KMS-11 (cell line): ENCODE data around the gene RIN3.

Experiments used
- H2AFZ ChIP-seq: fragments of 200-600 bp; sonication (generic); 2 replicates; pipeline ENCODE4 v1.6.1; 2016; ENCODE audit warnings: antibody characterized with exemption, mixed run types, low read depth
- H3K27ac ChIP-seq: fragments of 200-600 bp; sonication (generic); 2 replicates; pipeline ENCODE4 v1.6.1; 2016; ENCODE audit warnings: mild to moderate bottlenecking, mixed run types
- H3K27me3 ChIP-seq: fragments of 200-600 bp; sonication (generic); 2 replicates; pipeline ENCODE4 v1.6.1; 2017; ENCODE audit warnings: mild to moderate bottlenecking, low read depth, mixed run types, moderate library complexity; ENCODE audit not compliant: insufficient read depth
- H3K36me3 ChIP-seq: fragments of 200-600 bp; sonication (generic); 2 replicates; pipeline ENCODE4 v1.6.1; 2017; ENCODE audit warnings: mild to moderate bottlenecking, mixed run types; ENCODE audit not compliant: insufficient read depth
- H3K4me1 ChIP-seq: fragments of 200-600 bp; sonication (generic); 2 replicates; pipeline ENCODE4 v1.6.1; 2016; ENCODE audit warnings: mild to moderate bottlenecking, low read depth, mixed run types; ENCODE audit not compliant: poor library complexity, severe bottlenecking
- H3K4me2 ChIP-seq: fragments of 200-600 bp; sonication (generic); 2 replicates; pipeline ENCODE4 v1.7.0; 2016; ENCODE audit warnings: mild to moderate bottlenecking, mixed run types
- H3K4me3 ChIP-seq: fragments of 200-600 bp; sonication (generic); IDR thresholded peaks from 2 replicates; pipeline ENCODE4 v1.6.1; 2017; ENCODE audit warnings: low read depth, low read length, mixed read lengths; ENCODE audit not compliant: insufficient read depth
- H3K79me2 ChIP-seq: fragments of 200-600 bp; sonication (generic); 2 replicates; pipeline ENCODE4 v1.6.1; 2016; ENCODE audit warnings: low read depth, mixed run types; ENCODE audit not compliant: insufficient read depth
- H3K9ac ChIP-seq: fragments of 200-600 bp; sonication (generic); 2 replicates; pipeline ENCODE4 v1.6.1; 2016; ENCODE audit warnings: mild to moderate bottlenecking, mixed run types
- H4K20me1 ChIP-seq: fragments of 200-600 bp; sonication (generic); 2 replicates; pipeline ENCODE4 v1.6.1; 2016; ENCODE audit warnings: mild to moderate bottlenecking, mixed run types; ENCODE audit not compliant: insufficient read depth
- TF ChIP-seq, protein P1 (sequence below): fragments of 200-600 bp; sonication (generic); conservative IDR thresholded peaks from 2 replicates; pipeline ENCODE4 v1.6.1; 2017; ENCODE audit warnings: low read depth, mild to moderate bottlenecking, antibody characterized with exemption, low read length, moderate library complexity, mixed read lengths

RIN3 gene

GRCh38 chr14:92492258-92492657 lies 21.3 kb upstream of the RIN3 start:
- Histone ChIP-seq H3K9ac (no peak overlapping the region), H3K27ac (no peak overlapping the region)
- TF ChIP-seq, protein P1, sequence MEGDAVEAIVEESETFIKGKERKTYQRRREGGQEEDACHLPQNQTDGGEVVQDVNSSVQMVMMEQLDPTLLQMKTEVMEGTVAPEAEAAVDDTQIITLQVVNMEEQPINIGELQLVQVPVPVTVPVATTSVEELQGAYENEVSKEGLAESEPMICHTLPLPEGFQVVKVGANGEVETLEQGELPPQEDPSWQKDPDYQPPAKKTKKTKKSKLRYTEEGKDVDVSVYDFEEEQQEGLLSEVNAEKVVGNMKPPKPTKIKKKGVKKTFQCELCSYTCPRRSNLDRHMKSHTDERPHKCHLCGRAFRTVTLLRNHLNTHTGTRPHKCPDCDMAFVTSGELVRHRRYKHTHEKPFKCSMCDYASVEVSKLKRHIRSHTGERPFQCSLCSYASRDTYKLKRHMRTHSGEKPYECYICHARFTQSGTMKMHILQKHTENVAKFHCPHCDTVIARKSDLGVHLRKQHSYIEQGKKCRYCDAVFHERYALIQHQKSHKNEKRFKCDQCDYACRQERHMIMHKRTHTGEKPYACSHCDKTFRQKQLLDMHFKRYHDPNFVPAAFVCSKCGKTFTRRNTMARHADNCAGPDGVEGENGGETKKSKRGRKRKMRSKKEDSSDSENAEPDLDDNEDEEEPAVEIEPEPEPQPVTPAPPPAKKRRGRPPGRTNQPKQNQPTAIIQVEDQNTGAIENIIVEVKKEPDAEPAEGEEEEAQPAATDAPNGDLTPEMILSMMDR, result no peak

DNA sequence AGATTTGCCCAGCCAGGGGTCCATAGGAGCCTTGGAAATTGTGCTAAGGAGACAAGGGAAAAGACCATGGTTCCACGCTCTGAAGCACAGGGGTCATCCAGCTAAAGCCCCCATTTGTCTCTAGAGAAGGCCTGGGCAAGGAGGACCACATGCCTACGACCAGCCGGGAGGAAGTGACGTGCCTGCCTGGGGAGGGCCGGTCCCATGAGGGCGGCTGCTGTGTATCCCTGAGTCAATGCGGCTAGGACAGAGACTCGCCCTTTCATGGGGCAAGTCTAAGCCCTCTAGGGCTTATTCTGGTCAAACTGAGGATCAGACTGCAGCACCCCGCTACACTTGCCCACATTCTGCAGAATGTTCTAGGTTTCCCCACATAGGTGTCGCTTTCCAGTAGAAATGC lies 20.6 kb upstream of the RIN3 start:
- no peaks in the 10 kb centered on the region for H3K36me3 ChIP-seq
- H3K27me3 ChIP-seq, result no peaks in the 10 kb centered on the region
- H2AFZ ChIP-seq, result no peak overlapping the region
- no peak overlapping the region for H3K9ac ChIP-seq
- TF ChIP-seq, protein P1, result no peak
- H3K4me3 ChIP-seq, result no peak overlapping the region
- no peak overlapping the region; the same call in 1 of the 2 replicates for H3K4me2 ChIP-seq
- no peaks in the 10 kb centered on the region for H3K79me2 ChIP-seq
- H3K27ac ChIP-seq, result no peak overlapping the region
- H4K20me1 ChIP-seq, result no peaks in the 10 kb centered on the region
- peaks cover 35% of the 10 kb centered on the region for H3K4me1 ChIP-seq

More at GRCh38 chr14:92492258-92492657, 21.3 kb upstream of the RIN3 start:
- Histone ChIP-seq H4K20me1 (no peaks in the 10 kb centered on the region), H2AFZ (no peak overlapping the region), H3K36me3 (no peaks in the 10 kb centered on the region), H3K4me2 (no peak overlapping the region), H3K4me3 (no peak overlapping the region), H3K27me3 (no peaks in the 10 kb centered on the region), H3K79me2 (no peaks in the 10 kb centered on the region), H3K4me1 (peaks cover 35% of the 10 kb centered on the region)

GRCh38 chr14:92493492-92493891 lies 20.1 kb upstream of the RIN3 start:
- Histone ChIP-seq H3K27me3 (no peaks in the 10 kb centered on the region), H3K36me3 (no peaks in the 10 kb centered on the region), H3K4me3 (no peak overlapping the region), H4K20me1 (no peaks in the 10 kb centered on the region), H2AFZ (no peak overlapping the region), H3K9ac (no peak overlapping the region), H3K79me2 (no peaks in the 10 kb centered on the region), H3K4me1 (peaks cover 35% of the 10 kb centered on the region), H3K4me2 (peak overlapping the region; percentile 74), H3K27ac (0 out of 2 replicates have a peak overlapping the region, but pooled peaks have one; percentile 82)
- TF ChIP-seq, protein P1, result no peak

GRCh38 chr14:92494512-92494911 lies 19.1 kb upstream of the RIN3 start:
- Histone ChIP-seq H3K27me3 (no peaks in the 10 kb centered on the region), H3K79me2 (no peaks in the 10 kb centered on the region), H3K4me2 (peak overlapping the region; percentile 74), H3K27ac (peak overlapping the region; percentile 82), H4K20me1 (no peaks in the 10 kb centered on the region), H3K36me3 (no peaks in the 10 kb centered on the region), H3K9ac (peak overlapping the region; percentile 45; the same call in 1 of the 2 replicates), H3K4me3 (no peak overlapping the region), H2AFZ (peak overlapping the region; percentile 30; the same call in 1 of the 2 replicates), H3K4me1 (peaks cover 35% of the 10 kb centered on the region)
- TF ChIP-seq, protein P1, result no peak
